Stomach (tissue), 4 donors: ENCODE results near the gene TMOD2.

Experiments
- CTCF ChIP-seq, 7 experiments: fragments of 450-650 bp in 4 of 7; fragments of 200-600 bp in 3 of 7; sonication (generic) in 3 of 7; IDR thresholded peaks; one replicate each; pipeline ENCODE4 v1.5.1; 2016 to 2019; ENCODE audit warnings: antibody characterized with exemption in 7 of 7, control low read depth in 2 of 7, mild to moderate bottlenecking in 1 of 7
- POLR2A ChIP-seq, 4 donors: fragments of 450-650 bp; IDR thresholded peaks; one replicate each; pipeline ENCODE4 v1.6.1; 2016; ENCODE audit warnings: antibody characterized with exemption in 4 of 4, control low read depth in 2 of 4, mild to moderate bottlenecking in 1 of 4, moderate library complexity in 1 of 4
- POLR2AphosphoS5 ChIP-seq, 3 donors: sonication (generic); formaldehyde crosslinking; IDR thresholded peaks; one replicate each; pipeline ENCODE4 v1.6.1; 2016; ENCODE audit warnings: antibody characterized with exemption in 3 of 3

- TF ChIP-seq CTCF (IDR thresholded peaks at IDR 0.05), result no peak
- no peak for TF ChIP-seq POLR2A (IDR thresholded peaks at IDR 0.05)
- no peak for TF ChIP-seq POLR2AphosphoS5 (IDR thresholded peaks at IDR 0.05)
These were observed 4.4 kb downstream of the TMOD2 start for GRCh38 chr15:51755790-51756189.
